H1 (cell line): ENCODE results near the gene GBX1. TPM values are rescaled to one million over a fixed set of nuclear protein-coding genes. Genes with fewer than 3 reads are reported as not detected.

Source experiments
- CHD2 ChIP-seq: IDR thresholded peaks from 2 replicates; pipeline ENCODE4 v1.6.1; 2012; ENCODE audit warnings: low read length, improper control_type of control experiment
- CREB1 ChIP-seq: IDR thresholded peaks from 2 replicates; pipeline ENCODE4 v1.6.1; 2012; ENCODE audit warnings: inconsistent platforms
- GABPA ChIP-seq: IDR thresholded peaks from 2 replicates; pipeline ENCODE4 v1.6.1; 2011; ENCODE audit warnings: mild to moderate bottlenecking, low read length, moderate library complexity, borderline replicate concordance; ENCODE audit not compliant: insufficient read depth
- KDM4A ChIP-seq: IDR thresholded peaks from one replicate; pipeline ENCODE4 v1.7.1; 2012; ENCODE audit warnings: low read depth, mild to moderate bottlenecking, moderate library complexity, low read length, inconsistent platforms; ENCODE audit not compliant: severe bottlenecking
- POU5F1 ChIP-seq: IDR thresholded peaks from 2 replicates; pipeline ENCODE4 v1.6.1; 2011; ENCODE audit warnings: low read depth, mild to moderate bottlenecking, low read length, moderate library complexity
- RNF2 ChIP-seq: fragments of 200-900, 300-1000 bp; sonication (generic); IDR thresholded peaks from 2 replicates; pipeline ENCODE4 v1.7.1; 2016; ENCODE audit warnings: borderline replicate concordance, low read depth, mild to moderate bottlenecking, antibody characterized with exemption, low read length; ENCODE audit not compliant: poor library complexity, severe bottlenecking; ENCODE audit errors: missing control alignments
- TAF7 ChIP-seq: optimal IDR thresholded peaks from 2 replicates; pipeline ENCODE3; 2011; ENCODE audit warnings: low read depth, mild to moderate bottlenecking, inconsistent platforms, low read length, moderate library complexity, borderline replicate concordance
- TCF12 ChIP-seq: IDR thresholded peaks from 2 replicates; pipeline ENCODE4 v1.6.1; 2011; ENCODE audit warnings: low read depth, mild to moderate bottlenecking, low read length
- polyA plus RNA-seq, 7 experiments: library from polyadenylated mRNA; depleted of rRNA in 3 of 7; stranded (reverse) in 5 of 7; unstranded in 2 of 7; fragments of >200 nt in 5 of 7; fragments of 200-250 nt in 2 of 7; gene quantifications; 1 replicate in 5 of 7; 2 replicates in 1 of 7; 4 replicates in 1 of 7; pipeline versions ENCODE4 v1.2.1 to v1.2.3, GENCODE V29; 2011 to 2013; ENCODE audit warnings: missing spikeins in 2 of 7, mixed read lengths in 2 of 7
- total RNA-seq: library from RNA; stranded (reverse); fragmentation: NEBNext Ultra II Directional; extraction: Animal tissue kit (Norgen Biotek cat#: 25700); gene quantifications from 2 replicates; pipeline ENCODE4 v1.2.1, GENCODE V29; 2021
- TF ChIP-seq, protein P1 (sequence below): fragments of 300-600 bp; sonication (generic); IDR thresholded peaks from 2 replicates; pipeline ENCODE4 v1.7.1; 2012; ENCODE audit warnings: low read length, moderate library complexity, mild to moderate bottlenecking, inconsistent platforms; ENCODE audit not compliant: insufficient replicate concordance

Gene GBX1
- total and polyA plus RNA-seq, 2 of the 8 experiments (the other 6 are each of a cell fraction or from before 2014, with no cell fraction given) = not detected

DNA sequence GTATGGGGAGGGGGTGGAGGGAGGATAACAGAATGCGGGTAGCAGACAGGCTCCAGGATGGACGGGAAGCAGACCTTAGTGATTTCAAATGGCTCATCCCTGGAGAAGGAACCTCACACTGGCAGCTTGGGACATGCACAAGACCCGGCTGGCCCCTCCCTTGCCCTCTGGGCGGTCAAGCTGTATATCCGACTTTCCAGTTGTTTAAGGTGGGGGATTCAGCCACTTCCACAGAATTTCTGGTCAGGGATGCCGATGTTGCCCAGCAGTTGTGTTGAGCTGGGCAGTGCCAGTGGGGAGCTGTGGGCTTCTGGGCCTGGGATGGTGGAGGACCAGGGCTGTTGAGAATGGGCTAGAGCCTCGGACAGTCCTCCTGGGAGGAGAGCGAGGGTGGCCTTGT lies 38.8 kb downstream of the GBX1 start (continued):
- TF ChIP-seq, protein P1, sequence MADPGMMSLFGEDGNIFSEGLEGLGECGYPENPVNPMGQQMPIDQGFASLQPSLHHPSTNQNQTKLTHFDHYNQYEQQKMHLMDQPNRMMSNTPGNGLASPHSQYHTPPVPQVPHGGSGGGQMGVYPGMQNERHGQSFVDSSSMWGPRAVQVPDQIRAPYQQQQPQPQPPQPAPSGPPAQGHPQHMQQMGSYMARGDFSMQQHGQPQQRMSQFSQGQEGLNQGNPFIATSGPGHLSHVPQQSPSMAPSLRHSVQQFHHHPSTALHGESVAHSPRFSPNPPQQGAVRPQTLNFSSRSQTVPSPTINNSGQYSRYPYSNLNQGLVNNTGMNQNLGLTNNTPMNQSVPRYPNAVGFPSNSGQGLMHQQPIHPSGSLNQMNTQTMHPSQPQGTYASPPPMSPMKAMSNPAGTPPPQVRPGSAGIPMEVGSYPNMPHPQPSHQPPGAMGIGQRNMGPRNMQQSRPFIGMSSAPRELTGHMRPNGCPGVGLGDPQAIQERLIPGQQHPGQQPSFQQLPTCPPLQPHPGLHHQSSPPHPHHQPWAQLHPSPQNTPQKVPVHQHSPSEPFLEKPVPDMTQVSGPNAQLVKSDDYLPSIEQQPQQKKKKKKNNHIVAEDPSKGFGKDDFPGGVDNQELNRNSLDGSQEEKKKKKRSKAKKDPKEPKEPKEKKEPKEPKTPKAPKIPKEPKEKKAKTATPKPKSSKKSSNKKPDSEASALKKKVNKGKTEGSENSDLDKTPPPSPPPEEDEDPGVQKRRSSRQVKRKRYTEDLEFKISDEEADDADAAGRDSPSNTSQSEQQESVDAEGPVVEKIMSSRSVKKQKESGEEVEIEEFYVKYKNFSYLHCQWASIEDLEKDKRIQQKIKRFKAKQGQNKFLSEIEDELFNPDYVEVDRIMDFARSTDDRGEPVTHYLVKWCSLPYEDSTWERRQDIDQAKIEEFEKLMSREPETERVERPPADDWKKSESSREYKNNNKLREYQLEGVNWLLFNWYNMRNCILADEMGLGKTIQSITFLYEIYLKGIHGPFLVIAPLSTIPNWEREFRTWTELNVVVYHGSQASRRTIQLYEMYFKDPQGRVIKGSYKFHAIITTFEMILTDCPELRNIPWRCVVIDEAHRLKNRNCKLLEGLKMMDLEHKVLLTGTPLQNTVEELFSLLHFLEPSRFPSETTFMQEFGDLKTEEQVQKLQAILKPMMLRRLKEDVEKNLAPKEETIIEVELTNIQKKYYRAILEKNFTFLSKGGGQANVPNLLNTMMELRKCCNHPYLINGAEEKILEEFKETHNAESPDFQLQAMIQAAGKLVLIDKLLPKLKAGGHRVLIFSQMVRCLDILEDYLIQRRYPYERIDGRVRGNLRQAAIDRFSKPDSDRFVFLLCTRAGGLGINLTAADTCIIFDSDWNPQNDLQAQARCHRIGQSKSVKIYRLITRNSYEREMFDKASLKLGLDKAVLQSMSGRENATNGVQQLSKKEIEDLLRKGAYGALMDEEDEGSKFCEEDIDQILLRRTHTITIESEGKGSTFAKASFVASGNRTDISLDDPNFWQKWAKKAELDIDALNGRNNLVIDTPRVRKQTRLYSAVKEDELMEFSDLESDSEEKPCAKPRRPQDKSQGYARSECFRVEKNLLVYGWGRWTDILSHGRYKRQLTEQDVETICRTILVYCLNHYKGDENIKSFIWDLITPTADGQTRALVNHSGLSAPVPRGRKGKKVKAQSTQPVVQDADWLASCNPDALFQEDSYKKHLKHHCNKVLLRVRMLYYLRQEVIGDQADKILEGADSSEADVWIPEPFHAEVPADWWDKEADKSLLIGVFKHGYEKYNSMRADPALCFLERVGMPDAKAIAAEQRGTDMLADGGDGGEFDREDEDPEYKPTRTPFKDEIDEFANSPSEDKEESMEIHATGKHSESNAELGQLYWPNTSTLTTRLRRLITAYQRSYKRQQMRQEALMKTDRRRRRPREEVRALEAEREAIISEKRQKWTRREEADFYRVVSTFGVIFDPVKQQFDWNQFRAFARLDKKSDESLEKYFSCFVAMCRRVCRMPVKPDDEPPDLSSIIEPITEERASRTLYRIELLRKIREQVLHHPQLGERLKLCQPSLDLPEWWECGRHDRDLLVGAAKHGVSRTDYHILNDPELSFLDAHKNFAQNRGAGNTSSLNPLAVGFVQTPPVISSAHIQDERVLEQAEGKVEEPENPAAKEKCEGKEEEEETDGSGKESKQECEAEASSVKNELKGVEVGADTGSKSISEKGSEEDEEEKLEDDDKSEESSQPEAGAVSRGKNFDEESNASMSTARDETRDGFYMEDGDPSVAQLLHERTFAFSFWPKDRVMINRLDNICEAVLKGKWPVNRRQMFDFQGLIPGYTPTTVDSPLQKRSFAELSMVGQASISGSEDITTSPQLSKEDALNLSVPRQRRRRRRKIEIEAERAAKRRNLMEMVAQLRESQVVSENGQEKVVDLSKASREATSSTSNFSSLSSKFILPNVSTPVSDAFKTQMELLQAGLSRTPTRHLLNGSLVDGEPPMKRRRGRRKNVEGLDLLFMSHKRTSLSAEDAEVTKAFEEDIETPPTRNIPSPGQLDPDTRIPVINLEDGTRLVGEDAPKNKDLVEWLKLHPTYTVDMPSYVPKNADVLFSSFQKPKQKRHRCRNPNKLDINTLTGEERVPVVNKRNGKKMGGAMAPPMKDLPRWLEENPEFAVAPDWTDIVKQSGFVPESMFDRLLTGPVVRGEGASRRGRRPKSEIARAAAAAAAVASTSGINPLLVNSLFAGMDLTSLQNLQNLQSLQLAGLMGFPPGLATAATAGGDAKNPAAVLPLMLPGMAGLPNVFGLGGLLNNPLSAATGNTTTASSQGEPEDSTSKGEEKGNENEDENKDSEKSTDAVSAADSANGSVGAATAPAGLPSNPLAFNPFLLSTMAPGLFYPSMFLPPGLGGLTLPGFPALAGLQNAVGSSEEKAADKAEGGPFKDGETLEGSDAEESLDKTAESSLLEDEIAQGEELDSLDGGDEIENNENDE = no peak
- TF ChIP-seq RNF2 = no peak
- no peak for TF ChIP-seq CHD2
- no peak for TF ChIP-seq KDM4A
- no peak for TF ChIP-seq TCF12
- no peak for TF ChIP-seq GABPA
- no peak for TF ChIP-seq TAF7
- no peak for TF ChIP-seq POU5F1
- no peak for TF ChIP-seq CREB1
